Muscle layer of duodenum (tissue), 2 donors: ENCODE measurements around the gene DCUN1D2.

Experiments
- H3K27ac ChIP-seq: one replicate; pipeline ENCODE4 v1.7.0; 2013; ENCODE audit warnings: mild to moderate bottlenecking, low read length
- H3K27me3 ChIP-seq: one replicate; pipeline ENCODE4 v1.7.0; 2013; ENCODE audit warnings: low read depth, mild to moderate bottlenecking, control low read depth, low read length
- H3K36me3 ChIP-seq, 2 donors: one replicate each; pipeline ENCODE4 v1.7.0; 2013; ENCODE audit warnings: low read length in 2 of 2, control low read depth in 1 of 2, mild to moderate bottlenecking in 1 of 2; ENCODE audit not compliant: insufficient read depth in 2 of 2, control insufficient read depth in 1 of 2
- H3K4me1 ChIP-seq, 2 donors: one replicate each; pipeline ENCODE4 v1.7.0; 2013; ENCODE audit warnings: low read length in 2 of 2, mild to moderate bottlenecking in 2 of 2, control low read depth in 1 of 2, moderate library complexity in 1 of 2; ENCODE audit not compliant: insufficient read depth in 2 of 2, control insufficient read depth in 1 of 2
- H3K4me3 ChIP-seq, 2 donors: one replicate each; pipeline ENCODE4 v1.7.0; 2013; ENCODE audit warnings: low read length in 2 of 2, low read depth in 1 of 2, mild to moderate bottlenecking in 1 of 2
- H3K9me3 ChIP-seq, 2 donors: one replicate each; pipeline ENCODE4 v1.7.0; 2013; ENCODE audit warnings: low read length in 2 of 2, control low read depth in 1 of 2, mild to moderate bottlenecking in 1 of 2; ENCODE audit not compliant: control insufficient read depth in 1 of 2
- donor health status: healthy.

The DCUN1D2 gene

GRCh38 chr13:113411216-113412023 lies 79.1 kb downstream of the DCUN1D2 start:
- peaks cover 0 to 3% of the 10 kb centered on the region in 2 donors for H3K36me3 ChIP-seq
- peaks cover 0 to 2% of the 10 kb centered on the region in 2 donors for H3K9me3 ChIP-seq
- H3K4me1 ChIP-seq, result no peaks in the 10 kb centered on the region
- no peak overlapping the region for H3K27ac ChIP-seq
- H3K4me3 ChIP-seq, result no peak overlapping the region
- H3K27me3 ChIP-seq, result no peaks in the 10 kb centered on the region

DNA sequence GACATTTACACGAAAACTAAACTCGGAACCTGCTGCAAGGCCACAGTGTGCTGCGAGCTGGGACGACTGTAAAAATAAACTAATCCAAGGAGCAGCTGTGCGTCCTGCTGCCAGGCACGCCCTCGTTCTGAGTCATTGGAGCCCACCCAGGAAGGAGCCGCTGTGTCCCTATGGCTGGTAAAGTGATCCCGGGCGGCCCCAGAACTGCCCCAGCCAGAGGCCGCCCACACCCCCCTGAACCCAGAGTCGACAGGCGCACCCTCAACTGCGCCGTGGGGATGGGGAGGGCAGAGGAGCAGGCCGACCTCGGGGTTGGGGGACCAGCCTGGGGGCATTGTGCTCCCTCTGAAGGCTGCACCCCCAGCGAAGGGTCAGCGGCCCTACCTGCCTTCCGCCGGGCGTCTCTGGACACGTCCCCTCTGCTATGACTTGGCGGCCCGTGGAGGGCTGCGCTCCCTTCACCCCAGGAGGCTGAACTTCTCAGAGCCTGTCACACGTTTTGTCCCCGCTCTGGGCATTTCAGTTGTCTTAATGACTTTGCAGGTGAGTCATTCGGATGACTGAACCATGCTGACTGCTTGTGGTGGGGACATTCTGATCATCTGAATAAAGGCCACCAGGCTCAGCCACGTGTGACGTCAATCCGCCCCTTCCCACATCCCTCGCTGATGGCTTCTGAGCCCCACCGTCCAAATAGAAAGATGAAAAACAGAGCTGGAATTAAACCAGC lies 79.9 kb downstream of the DCUN1D2 start:
- H3K36me3 ChIP-seq, result peaks cover 0 to 3% of the 10 kb centered on the region in 2 donors
- peaks cover 0 to 2% of the 10 kb centered on the region in 2 donors for H3K9me3 ChIP-seq
- no peaks in the 10 kb centered on the region for H3K4me1 ChIP-seq
- H3K27ac ChIP-seq, result no peak overlapping the region
- H3K4me3 ChIP-seq, result no peak overlapping the region
- H3K27me3 ChIP-seq, result no peaks in the 10 kb centered on the region

DNA sequence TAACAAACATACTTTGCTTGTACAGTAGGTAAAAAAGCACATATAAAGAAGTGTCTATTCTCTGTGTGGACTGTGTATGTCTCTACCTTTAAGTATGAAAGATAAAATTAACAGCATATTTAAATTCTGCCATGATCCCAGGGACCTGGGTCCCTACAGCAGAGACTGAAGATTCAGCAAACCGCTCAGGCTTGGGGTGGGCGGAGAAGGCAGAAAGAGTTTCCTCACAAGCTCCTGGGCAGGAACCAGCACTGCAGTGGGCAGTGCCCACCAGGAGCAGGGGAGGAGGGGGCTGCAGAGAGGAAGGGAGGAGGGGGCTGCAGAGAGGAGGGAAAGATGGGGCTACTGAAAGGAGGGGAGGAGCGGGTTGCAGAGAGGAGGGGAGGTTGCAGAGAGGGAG lies 81.9 kb downstream of the DCUN1D2 start:
- H3K4me1 ChIP-seq, result no peaks in the 10 kb centered on the region
- no peak overlapping the region for H3K27ac ChIP-seq
- H3K36me3 ChIP-seq, result peaks cover 0 to 3% of the 10 kb centered on the region in 2 donors
- H3K27me3 ChIP-seq, result no peaks in the 10 kb centered on the region
- H3K9me3 ChIP-seq, result peaks cover 0 to 2% of the 10 kb centered on the region in 2 donors
- no peak overlapping the region for H3K4me3 ChIP-seq

DNA sequence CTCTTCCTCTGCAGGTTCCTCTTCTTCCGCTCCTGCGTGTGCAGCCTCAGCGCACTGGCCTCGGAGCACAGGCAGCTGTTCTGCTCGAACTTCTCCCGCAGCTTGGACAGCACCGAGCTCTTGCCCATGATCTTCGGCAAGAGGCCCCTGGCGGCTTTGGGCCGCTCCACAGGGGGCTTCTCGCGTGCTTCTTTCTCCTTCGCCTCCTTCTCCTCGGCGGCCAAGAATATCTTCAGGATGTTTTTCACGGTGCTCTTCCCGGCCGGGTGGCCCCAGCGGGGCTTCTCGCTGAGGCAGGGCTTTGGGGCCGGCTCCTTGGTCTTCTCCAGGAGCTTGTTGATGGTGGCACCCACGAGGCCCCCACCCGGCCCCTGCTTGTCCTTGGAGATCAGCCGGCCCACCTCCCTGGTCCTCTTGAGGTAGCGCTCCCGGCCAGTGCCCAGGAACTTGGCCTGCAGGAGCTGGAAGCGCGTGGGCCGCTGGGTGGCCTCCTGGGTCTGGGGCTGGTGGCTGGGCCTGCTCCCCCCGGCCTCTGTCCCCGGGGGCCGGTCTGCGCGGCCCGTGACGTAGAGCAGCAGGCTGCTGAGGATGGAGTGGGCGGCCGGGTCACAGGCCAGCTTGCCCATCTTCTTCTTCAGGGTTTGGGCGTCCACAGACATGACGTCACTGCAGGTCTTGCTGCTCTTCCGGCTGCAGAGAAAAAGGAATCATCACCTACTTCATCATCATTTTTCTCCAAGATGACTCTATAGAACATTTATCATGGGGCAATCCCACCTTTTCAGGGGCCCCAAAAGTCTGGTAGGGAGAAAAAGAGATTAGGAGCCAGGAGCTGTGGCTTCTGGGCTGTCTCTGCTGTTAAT lies 82.7 kb downstream of the DCUN1D2 start:
- H3K36me3 ChIP-seq, result peaks cover 0 to 3% of the 10 kb centered on the region in 2 donors
- H3K27ac ChIP-seq, result no peak overlapping the region
- no peak overlapping the region for H3K4me3 ChIP-seq

DNA sequence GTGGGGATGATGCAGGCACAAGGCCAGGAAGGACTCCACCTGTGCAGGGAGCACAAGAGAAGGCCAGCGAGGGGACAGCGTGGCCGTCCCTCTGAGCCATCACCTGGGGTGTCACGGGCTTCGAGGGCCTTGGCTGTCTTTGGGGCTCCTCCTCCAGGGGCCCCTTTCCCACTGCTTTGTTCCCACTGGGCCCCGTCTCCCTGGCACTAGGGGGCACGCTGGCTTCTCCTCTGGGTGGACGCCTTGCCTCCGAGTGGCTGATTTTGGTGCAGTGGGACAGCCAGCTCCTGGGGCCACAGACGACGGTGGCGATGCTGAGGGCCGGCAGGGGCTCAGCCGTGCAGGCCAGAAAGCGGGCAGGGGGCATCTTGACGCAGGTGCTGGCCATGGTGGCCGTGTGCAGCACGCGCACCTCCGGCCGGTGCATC lies 83.4 kb downstream of the DCUN1D2 start:
- no peaks in the 10 kb centered on the region for H3K27me3 ChIP-seq
- H3K4me1 ChIP-seq, result no peaks in the 10 kb centered on the region
- peaks cover 0 to 3% of the 10 kb centered on the region in 2 donors for H3K36me3 ChIP-seq
- H3K4me3 ChIP-seq, result no peak overlapping the region
- no peaks in the 10 kb centered on the region for H3K9me3 ChIP-seq
- H3K27ac ChIP-seq, result no peak overlapping the region

More for the DNA sequence above, 82.7 kb downstream of the DCUN1D2 start:
- Histone ChIP-seq H3K27me3 (no peaks in the 10 kb centered on the region), H3K4me1 (no peaks in the 10 kb centered on the region), H3K9me3 (peaks cover 0 to 2% of the 10 kb centered on the region in 2 donors)

- H3K4me1 ChIP-seq, result no peaks in the 10 kb centered on the region
- H3K36me3 ChIP-seq, result peaks cover 0 to 3% of the 10 kb centered on the region in 2 donors
- no peaks in the 10 kb centered on the region for H3K27me3 ChIP-seq
- no peaks in the 10 kb centered on the region for H3K9me3 ChIP-seq
- no peak overlapping the region for H3K27ac ChIP-seq
- H3K4me3 ChIP-seq, result no peak overlapping the region
These were observed 84.0 kb downstream of the DCUN1D2 start for GRCh38 chr13:113406321-113407102.
